HepG2 (cell line): ENCODE measurements around the gene ABHD1. TPM values are rescaled to one million over a fixed set of nuclear protein-coding genes. Genes with fewer than 3 reads are reported as not detected.

Source experiments
- ATAD3A ChIP-seq: sonication (generic); formaldehyde crosslinking; IDR thresholded peaks from 2 replicates; pipeline ENCODE4 v1.4.0; 2020; ENCODE audit warnings: missing genetic modification reagents
- CENPT ChIP-seq: sonication (generic); formaldehyde crosslinking; IDR thresholded peaks from 2 replicates; pipeline ENCODE4 v1.8.0; 2022; ENCODE audit warnings: low read depth, mild to moderate bottlenecking, moderate library complexity, missing genetic modification reagents
- CREB3 ChIP-seq: sonication (generic); formaldehyde crosslinking; IDR thresholded peaks from 2 replicates; pipeline ENCODE4 v1.5.0; 2020; ENCODE audit warnings: missing genetic modification reagents
- KDM3A ChIP-seq: IDR thresholded peaks from 2 replicates; pipeline ENCODE4 v1.6.1; 2018; ENCODE audit warnings: low read depth, missing compliant biosample characterization
- KLF9 ChIP-seq: IDR thresholded peaks from 2 replicates; pipeline ENCODE4 v1.6.1; 2016; ENCODE audit warnings: low read depth
- MAFK ChIP-seq, 2 experiments: IDR thresholded peaks in 1 of 2; conservative IDR thresholded peaks in 1 of 2; 2 replicates each; pipeline ENCODE4 v1.6.1; 2011; ENCODE audit warnings: improper control_type of control experiment in 2 of 2, low read length in 2 of 2
- MTA1 ChIP-seq: sonication (generic); formaldehyde crosslinking; IDR thresholded peaks from 2 replicates; pipeline ENCODE4 v1.4.0; 2020; ENCODE audit warnings: missing genetic modification reagents, mild to moderate bottlenecking, borderline replicate concordance
- NFE2L2 ChIP-seq: fragments of 150-350 bp; IDR thresholded peaks from 2 replicates; pipeline ENCODE4 v1.6.1; 2014; ENCODE audit warnings: low read length
- NPAS2 ChIP-seq: sonication (generic); formaldehyde crosslinking; IDR thresholded peaks from 2 replicates; pipeline ENCODE4 v1.8.0; 2022; ENCODE audit warnings: mild to moderate bottlenecking, missing genetic modification reagents, borderline replicate concordance
- NR2F6 ChIP-seq, 2 experiments: IDR thresholded peaks; 2 replicates each; pipeline ENCODE4 v1.6.1; 2016; ENCODE audit warnings: antibody characterized with exemption in 1 of 2, mild to moderate bottlenecking in 1 of 2
- SAP130 ChIP-seq: IDR thresholded peaks from 2 replicates; pipeline ENCODE4 v1.6.1; 2016; ENCODE audit warnings: low read depth
- TARDBP ChIP-seq: sonication (generic); formaldehyde crosslinking; IDR thresholded peaks from 2 replicates; pipeline ENCODE4 v1.8.0; 2022; ENCODE audit warnings: mild to moderate bottlenecking, missing genetic modification reagents
- ZBTB37 ChIP-seq: sonication (generic); formaldehyde crosslinking; IDR thresholded peaks from 2 replicates; pipeline ENCODE4 v1.4.0; 2020; ENCODE audit warnings: mild to moderate bottlenecking, missing genetic modification reagents
- ZKSCAN5 ChIP-seq: sonication (generic); formaldehyde crosslinking; IDR thresholded peaks from 2 replicates; pipeline ENCODE4 v1.5.1; 2020; ENCODE audit warnings: mild to moderate bottlenecking, missing genetic modification reagents
- ZNF230 ChIP-seq: sonication (generic); formaldehyde crosslinking; IDR thresholded peaks from 2 replicates; pipeline ENCODE4 v1.4.0; 2020; ENCODE audit warnings: mild to moderate bottlenecking, missing genetic modification reagents
- ZNF414 ChIP-seq: sonication (generic); formaldehyde crosslinking; IDR thresholded peaks from 2 replicates; pipeline ENCODE4 v1.5.0; 2020; ENCODE audit warnings: missing genetic modification reagents
- ZNF460 ChIP-seq: sonication (generic); formaldehyde crosslinking; IDR thresholded peaks from 2 replicates; pipeline ENCODE4 v1.5.1; 2020; ENCODE audit warnings: missing genetic modification reagents, mild to moderate bottlenecking, borderline replicate concordance
- ZNF512 ChIP-seq: sonication (generic); formaldehyde crosslinking; IDR thresholded peaks from 2 replicates; pipeline ENCODE4 v1.4.0; 2020; ENCODE audit warnings: mild to moderate bottlenecking, missing genetic modification reagents
- ZNF543 ChIP-seq: sonication (generic); formaldehyde crosslinking; IDR thresholded peaks from 2 replicates; pipeline ENCODE4 v1.4.0; 2020; ENCODE audit warnings: mild to moderate bottlenecking, missing genetic modification reagents
- ZNF597 ChIP-seq: sonication (generic); formaldehyde crosslinking; IDR thresholded peaks from 2 replicates; pipeline ENCODE4 v1.5.0; 2020; ENCODE audit warnings: missing genetic modification reagents
- ZNF639 ChIP-seq: conservative IDR thresholded peaks from 2 replicates; pipeline ENCODE4 v1.6.1; 2018; ENCODE audit warnings: missing genetic modification reagents
- ZNF672 ChIP-seq: sonication (generic); formaldehyde crosslinking; IDR thresholded peaks from 2 replicates; pipeline ENCODE4 v1.8.1; 2022; ENCODE audit warnings: missing genetic modification reagents
- ZNF720 ChIP-seq: sonication (generic); formaldehyde crosslinking; IDR thresholded peaks from 2 replicates; pipeline ENCODE4 v1.4.0; 2020; ENCODE audit warnings: missing genetic modification reagents
- ZNF747 ChIP-seq: sonication (generic); formaldehyde crosslinking; IDR thresholded peaks from 2 replicates; pipeline ENCODE4 v1.8.1; 2023; ENCODE audit warnings: missing genetic modification reagents, mild to moderate bottlenecking, borderline replicate concordance
- polyA plus RNA-seq, 8 experiments: library from polyadenylated mRNA; depleted of rRNA in 3 of 8; stranded (reverse) in 7 of 8; unstranded in 1 of 8; fragments of >200 nt; fragmentation: Illumina TruSeq in 4 of 8; extraction: Trizol in 4 of 8; gene quantifications; 2 replicates each; pipeline versions ENCODE4 v1.2.1 to v1.2.3, GENCODE V29; 2011 to 2016; ENCODE audit warnings: low read depth in 4 of 8, missing spikeins in 1 of 8, mixed read lengths in 1 of 8; ENCODE audit not compliant: insufficient read depth in 1 of 8
- total RNA-seq, 5 experiments: library from RNA; depleted of rRNA; stranded (reverse); fragments of >200 nt; fragmentation: Illumina TruSeq; extraction: Trizol; gene quantifications; 2 replicates each; pipeline ENCODE4 v1.2.3, GENCODE V29; 2016; ENCODE audit warnings: low read depth in 1 of 5

Gene ABHD1
- total and polyA plus RNA-seq, 2 of the 13 experiments (the other 11 are each of a cell fraction or from before 2014, with no cell fraction given) = 0.04 to 0.81 TPM

GRCh38 chr2:27086090-27086723 lies 37.4 kb upstream of the ABHD1 start (continued):
- TF ChIP-seq CREB3 (CRISPR knock-in tag) = no peak; the same call in 1 of the 2 replicates
- TF ChIP-seq MAFK (conservative IDR thresholded peaks at IDR 0.05 in 1 of 2, IDR thresholded peaks at IDR 0.05 in 1 of 2; ENCODE audit: low read length in 2 of 2) = no peak
- TF ChIP-seq ZBTB37 (CRISPR knock-in tag) = no peak
- TF ChIP-seq ZNF597 (CRISPR knock-in tag) = no peak
- peak; percentile 53; the same call in 1 of the 2 replicates for TF ChIP-seq ZNF543
- TF ChIP-seq CENPT = 0 out of 2 replicates have a peak, but pooled peaks have one; percentile 74
- TF ChIP-seq ZNF672 (CRISPR knock-in tag) = no peak
- TF ChIP-seq MTA1 (CRISPR knock-in tag) = peak; percentile 69
- TF ChIP-seq KDM3A (CRISPR knock-in tag) = peak; percentile 89
- no peak for TF ChIP-seq NFE2L2
- no peak for TF ChIP-seq ZKSCAN5
- no peak for TF ChIP-seq ZNF747 (CRISPR knock-in tag)
- TF ChIP-seq ZNF414 (CRISPR knock-in tag) = no peak
- TF ChIP-seq ZNF720 = no peak
- no peak for TF ChIP-seq ATAD3A
- TF ChIP-seq ZNF230 (CRISPR knock-in tag) = 0 out of 2 replicates have a peak, but pooled peaks have one; percentile 55
- no peak for TF ChIP-seq NR2F6 (IDR thresholded peaks at IDR 0.05)
- TF ChIP-seq NR2F6 (CRISPR knock-in tag; IDR thresholded peaks at IDR 0.05) = peak; percentile 75; the same call in 1 of the 2 replicates
- TF ChIP-seq NPAS2 (CRISPR knock-in tag) = no peak
- peak; percentile 78; the same call in 1 of the 2 replicates for TF ChIP-seq SAP130
- TF ChIP-seq TARDBP (CRISPR knock-in tag) = 0 out of 2 replicates have a peak, but pooled peaks have one; percentile 49
- peak; percentile 71; the same call in 1 of the 2 replicates for TF ChIP-seq KLF9 (CRISPR knock-in tag)
- peak; percentile 73; the same call in 1 of the 2 replicates for TF ChIP-seq ZNF639
- TF ChIP-seq ZNF512 (CRISPR knock-in tag) = no peak
- no peak for TF ChIP-seq ZNF460
